GM21390 (cell line): ENCODE results near the gene CELF5.
"Not testable (repeated sequence)": the region's sequence is repeated elsewhere in the genome, so short reads cannot be mapped to it uniquely, and the experiment has no call there.

Source experiments
- ATAC-seq: cut with Tn5 transposase; IDR thresholded peaks from one replicate; pipeline ENCODE4 v1.9.1; 2021; ENCODE audit not compliant: unreplicated experiment

CELF5 gene

DNA sequence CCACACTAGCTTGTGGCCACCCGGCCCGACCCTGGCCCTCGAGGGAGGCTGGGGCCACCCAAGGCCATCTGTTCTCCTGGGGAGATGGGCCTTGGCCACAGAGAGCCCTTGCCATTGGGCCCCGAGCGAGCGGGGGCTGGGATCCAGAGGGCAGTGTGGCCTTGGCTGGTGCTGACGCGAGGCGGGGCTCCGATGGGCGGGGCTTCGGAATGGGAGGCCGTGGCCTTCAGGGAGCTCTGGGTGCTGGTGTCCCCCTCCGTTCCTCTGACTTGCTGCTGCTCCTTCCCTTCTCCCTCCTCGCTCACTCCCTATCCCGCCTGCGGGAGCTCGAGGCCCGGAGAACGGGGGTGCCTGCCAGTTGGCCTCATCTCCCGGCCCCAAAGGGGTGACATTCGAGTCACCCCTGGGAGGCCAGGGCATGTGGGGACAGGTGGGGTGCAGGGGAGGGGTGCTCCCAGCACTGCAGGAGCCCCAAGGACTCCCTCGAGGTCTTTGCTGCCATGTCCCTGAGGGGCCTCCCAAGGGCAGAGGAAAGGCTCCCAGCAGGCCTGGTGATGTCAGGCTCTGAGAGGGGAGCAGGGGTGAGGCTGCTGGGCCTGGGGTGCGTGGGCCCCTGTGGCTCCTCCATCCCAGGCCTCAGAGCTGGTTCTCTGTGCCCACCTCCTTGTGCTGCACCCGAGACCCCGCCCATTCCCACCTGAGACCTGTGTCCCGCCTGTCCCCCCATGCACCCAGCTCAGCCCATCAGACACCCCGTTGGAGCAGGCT lies 34.6 kb upstream of the CELF5 start:
- no peak for ATAC-seq

DNA sequence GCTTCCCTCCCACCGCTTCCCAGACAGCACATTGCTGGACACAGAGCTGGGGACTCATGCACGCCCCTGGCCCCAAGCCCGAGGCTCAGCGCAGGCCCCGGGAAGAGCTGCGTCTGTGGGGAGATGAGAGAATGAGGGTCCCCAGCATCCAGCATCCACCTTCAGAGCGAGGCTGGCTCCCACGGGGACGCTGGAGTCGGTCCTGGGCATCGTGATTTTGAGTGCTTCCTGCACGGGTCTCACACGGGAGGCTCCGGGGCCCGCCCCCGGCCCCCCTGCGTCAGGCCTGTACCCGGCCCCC lies 34.0 kb upstream of the CELF5 start:
- ATAC-seq = no peak

DNA sequence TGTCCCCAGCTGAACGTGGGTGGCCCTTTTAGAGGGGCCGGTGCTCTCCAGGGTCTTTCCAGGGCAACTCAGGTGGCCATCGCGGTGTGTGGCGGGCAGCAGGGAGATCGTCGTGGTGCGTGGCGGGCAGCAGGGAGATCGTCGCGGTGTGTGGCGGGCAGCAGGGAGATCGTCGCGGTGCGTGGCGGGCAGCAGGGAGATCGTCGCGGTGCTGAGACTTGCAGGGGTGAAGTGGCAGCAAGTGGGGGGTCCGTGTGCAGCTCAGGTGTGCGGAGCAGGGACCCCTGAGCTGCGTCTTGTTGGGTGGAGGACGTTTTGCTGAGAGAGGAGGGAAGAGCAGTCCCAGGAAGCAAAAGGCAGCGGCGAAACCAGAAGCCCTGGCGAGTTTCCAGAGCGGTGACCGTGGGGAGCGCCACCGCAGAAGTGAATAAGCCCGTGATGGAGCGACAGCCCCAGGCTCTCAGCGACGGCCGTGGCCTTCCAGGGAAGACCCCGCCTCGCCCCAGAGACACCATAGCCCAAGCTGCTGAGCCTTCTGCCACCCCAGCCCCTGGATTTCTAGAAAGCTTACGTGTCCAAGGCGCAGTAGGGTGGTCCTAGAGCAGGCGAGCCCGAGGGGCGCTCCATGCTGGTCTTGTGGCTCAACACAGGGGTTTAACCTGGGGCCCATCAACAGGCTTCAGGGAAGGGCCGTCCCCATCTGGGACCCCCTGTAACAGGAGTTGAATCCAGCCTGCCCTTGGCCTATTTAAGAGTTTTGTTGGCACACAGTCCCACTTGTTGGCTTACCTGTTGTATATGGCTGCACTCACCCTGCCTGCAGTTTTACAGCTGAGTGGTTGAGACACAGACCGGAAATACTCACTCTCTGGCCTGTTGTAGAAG lies 33.3 kb upstream of the CELF5 start:
- no peak for ATAC-seq

DNA sequence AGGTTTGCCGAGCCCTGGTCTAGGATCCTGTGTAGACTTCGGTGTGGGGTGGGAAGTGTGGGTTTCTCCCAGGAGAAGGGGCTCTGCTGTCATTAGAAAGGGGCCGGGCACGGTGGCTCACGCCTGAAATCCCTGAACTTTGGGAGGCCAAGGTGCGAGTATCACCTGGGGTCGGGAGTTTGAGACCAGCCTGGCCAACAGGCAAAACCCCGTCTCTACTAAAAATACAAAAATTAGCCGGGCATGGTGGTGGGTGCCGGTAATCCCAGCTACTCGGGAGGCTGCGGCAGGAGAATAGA lies 32.7 kb upstream of the CELF5 start:
- ATAC-seq = not testable (repeated sequence)

DNA sequence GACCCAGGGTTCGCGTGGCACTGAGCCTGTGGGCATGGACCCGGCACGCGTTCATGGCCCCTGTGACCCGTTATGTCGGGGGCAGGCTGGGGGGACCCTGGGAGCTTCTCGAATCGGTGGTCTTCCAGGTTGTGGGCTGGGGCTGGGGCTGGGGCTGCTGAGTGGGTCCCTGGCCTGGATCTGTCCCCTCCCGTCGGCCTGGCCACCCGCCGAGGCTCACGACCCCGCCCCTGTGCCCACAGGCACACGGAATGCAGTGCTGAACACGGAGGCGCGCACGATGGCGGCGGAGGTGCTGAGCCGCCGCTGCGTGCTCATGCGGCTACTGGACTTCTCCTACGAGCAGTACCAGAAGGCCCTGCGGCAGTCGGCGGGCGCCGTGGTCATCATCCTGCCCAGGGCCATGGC lies 32.2 kb upstream of the CELF5 start:
- ATAC-seq = no peak

DNA sequence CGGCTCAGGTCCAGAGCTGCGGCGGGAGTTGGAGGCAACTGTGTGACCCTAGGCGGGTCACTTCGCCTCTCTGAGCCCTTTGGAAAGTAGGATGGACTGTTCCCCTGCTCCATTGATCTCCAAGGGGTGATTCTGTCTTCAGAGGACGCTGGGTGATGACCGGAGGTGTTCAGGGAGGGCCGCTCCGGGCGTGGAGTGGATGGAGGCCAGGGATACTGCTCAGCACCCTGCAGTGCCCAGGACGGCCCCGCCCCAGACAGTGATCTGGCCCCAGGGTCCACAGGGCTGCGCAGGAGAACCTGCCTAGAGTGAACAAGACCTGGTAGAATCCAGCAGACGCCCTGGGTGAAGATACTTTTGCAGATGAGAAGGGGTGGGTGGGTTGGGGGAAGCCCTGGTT lies 31.8 kb upstream of the CELF5 start:
- ATAC-seq = no peak

DNA sequence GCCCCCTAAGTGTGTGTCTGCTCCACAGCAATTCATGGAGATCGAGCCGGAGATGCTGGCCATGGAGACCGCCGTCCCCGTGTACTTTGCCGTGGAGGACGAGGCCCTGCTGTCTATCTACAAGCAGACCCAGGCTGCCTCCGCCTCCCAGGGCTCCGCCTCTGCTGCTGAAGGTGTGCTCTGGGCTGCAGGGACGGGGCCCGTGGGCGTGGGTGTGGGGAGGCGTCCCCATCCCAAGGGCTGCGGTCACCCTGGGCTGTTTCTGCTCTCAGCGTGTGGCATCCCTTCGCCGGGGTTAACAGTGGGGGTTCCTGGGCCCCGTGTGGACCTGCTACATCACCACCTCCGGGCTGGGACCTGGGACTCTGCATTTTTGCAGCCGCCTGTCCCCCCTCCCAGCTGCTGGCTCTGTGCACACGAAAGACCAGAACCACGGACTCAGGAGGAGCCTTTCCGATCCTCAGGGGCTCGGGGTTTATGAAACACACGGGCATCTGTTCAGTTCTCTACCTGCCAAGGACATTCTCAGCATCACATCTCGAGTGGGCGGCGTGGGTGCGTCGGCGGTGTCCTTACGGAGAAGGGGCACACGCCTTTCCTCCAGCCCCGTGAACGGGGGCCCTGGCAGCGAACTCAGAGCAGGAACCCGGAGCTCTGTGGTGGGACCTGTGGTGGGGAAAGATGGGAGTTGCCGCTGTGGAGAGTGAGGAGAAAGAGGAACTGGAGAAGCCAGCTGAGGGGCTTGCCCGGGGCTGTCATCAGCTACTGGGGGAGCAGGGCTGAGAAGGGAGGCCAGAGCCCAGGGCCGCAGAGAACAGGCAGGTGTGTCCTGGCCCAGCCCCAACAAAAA lies 31.0 kb upstream of the CELF5 start:
- no peak for ATAC-seq

DNA sequence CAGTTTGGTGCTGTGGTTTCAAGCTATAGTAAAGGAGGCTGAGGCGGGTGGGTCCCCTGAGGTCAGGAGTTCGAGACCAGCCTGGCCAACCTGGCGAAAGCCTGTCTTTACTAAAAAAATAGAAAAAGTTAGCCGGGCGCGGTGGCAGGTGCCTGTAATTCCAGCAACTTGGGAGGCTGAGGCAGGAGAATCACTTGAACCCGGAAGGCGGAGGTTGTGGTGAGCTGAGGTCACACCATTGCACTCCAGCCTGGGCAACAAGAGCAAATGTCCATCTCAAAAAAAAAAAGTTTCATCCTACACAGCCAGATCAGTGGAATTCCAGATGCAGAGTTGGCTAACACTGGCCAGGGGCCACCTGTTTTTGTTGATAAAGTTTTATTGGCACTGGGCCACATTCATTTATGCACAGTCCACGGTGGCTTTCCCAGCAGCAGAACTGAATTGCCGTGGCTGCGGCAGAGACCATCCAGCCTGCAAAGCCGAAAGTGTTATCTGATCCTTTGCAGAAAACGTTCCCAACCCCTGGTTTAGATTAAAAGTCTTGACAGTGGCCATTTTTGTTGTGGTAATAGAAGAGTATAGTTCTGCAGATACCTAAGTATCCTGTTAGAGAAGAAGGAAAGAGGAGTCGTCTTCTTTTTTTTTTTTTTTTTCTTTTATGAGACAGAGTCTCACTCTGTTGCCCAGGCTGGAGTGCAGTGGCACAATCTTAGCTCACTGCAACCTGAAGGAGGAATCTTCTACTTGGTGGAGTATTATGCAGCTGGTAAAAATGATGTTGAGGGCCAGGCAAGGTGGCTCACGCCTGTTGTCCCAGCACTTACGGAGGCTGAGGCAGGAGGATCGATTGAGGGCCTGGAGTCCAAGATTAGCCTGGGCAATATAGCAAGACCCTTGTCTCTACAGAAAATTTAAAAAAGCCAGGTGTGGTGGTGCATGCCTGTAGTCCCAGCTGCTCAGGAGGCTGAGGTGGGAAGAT lies 30.1 kb upstream of the CELF5 start:
- ATAC-seq = no peak

DNA sequence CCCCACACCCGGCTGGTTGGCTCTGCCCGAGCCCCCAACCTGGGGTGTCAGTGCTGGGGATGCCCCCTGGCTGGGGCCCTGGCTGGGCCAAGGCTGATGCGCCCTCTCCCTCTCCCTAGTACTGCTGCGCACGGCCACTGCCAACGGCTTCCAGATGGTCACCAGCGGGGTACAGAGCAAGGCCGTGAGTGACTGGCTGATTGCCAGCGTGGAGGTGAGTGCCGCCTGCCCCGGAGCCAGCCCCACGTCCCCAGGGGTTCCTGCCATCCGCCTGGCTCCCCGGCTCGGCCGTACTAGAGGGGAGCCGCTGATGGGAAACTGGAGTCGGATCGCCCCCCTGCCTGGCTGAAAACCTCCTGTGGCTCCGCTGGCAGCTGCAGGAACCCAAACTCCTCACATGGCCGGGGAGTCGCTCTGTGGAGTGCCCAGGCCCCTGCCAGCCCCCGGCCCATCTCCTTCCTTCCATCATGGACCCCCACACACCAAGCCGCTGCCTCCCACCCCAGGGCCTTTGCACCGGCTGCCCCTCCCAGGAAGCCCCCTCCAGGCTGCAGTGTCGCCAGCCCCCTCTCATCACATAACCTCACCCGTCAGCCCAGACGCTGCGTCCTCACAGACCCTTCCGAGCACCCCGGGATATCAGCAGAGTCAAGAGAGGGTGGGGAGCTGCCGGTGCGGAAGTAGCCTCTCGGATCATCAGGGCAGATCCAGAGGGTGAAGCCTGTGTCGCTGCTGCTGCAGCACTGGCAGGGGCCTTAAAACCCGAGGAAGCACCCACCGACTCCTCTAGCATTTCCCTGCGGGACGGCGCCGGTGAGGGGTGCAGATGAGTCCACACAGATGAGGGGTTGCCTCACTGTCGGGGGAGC lies 28.2 kb upstream of the CELF5 start:
- no peak for ATAC-seq

DNA sequence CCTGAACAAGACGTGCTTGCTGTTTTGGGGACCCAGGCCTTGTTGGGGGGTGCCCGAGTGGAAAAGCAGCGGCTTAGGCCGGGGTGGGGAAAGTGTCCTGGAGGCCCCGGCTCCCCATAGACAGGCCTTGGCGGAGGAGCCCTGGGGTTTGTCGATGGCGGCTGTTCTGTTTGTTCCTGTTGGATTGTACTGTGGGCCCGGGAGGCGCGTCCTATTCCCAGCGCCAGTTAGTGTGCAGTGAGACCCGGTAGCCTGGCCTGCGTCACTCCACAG lies 27.6 kb upstream of the CELF5 start:
- ATAC-seq = no peak

DNA sequence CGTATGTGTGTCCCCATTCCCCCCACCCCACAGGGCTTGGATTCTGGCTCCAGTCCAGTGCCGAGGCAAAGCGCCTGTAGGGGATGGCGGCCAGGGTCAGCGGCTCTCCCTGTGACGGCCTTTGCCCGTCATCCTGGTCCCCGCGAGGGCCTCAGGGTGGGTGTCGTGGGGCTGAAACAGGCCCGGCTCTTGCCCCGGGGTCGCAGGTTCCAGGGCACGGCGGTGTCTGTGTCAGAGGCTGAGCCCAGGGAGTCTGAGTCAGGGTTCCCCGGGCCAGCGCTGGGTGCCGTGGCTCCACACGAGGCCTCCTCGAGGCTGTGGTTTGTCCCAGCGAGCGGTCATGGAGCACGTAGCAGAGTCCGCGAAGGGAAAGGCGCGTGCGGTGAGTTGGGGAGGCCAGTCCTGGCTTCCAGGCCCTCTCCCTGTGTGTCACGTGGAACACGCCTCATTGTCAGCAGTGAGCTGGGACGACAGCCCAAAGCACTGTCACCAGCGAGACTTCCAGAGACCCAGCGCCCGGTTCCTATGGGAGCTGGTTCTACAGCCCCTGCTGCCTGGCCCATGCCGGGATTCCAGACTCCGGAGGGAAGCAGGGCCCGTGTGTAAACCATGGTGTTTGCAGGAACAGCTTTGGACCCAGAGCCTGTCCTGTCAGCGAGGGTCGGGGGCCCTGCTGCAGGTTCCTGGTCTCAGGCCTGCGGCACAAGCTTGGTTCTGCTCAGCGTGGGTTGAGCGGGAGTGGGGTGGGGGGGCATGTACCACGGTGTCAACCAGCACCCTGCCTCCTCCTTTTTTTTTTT lies 25.4 kb upstream of the CELF5 start:
- ATAC-seq = no peak

DNA sequence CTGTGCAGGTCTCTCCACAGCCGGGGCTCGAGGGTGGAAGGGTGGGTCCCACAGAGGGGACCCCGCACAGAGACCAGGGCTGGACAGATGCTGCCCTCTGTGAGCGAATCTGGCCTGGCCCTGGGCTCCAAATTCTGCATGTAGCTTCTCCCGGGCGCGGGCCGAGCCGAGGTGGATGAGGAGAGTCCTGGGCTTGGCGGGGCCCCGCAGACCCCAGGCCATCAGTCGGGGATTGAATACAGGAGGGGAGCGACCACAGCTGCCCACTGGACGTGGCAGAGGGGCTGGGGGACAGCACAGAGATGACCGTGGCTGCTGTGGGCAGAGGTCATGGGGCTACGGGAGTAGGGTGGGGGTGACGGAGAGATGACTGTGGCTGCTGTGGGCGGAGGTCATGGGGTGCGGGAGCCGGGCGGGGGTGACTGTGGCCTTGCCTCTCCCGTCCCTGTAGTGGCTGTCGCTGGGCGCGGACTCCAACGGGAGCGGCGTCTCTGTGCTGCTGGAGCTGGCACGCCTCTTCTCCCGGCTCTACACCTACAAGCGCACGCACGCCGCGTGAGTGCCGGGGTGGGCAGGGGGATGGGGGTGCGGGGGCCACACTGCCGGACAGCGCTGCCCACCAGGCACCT lies 23.3 kb upstream of the CELF5 start:
- ATAC-seq = no peak

DNA sequence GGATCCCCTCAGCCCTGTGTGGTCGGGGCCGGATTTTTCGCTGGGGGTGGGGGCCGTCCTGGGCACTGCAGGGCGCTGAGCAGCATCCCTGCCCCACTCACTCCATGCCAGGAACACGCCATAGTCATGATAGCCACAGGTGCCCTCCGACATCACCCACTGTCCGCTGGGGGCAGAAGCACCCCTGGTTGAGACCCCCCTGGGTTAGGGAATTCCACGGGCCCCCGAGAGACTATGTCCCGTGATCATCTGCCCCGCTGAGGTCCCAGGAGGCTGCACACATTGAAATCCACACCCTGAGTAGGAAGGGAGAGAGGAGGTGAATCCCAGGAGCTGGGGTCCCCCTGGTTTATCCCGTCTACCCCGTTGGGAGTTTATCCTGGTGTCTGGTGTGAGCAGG lies 22.6 kb upstream of the CELF5 start:
- ATAC-seq = no peak

DNA sequence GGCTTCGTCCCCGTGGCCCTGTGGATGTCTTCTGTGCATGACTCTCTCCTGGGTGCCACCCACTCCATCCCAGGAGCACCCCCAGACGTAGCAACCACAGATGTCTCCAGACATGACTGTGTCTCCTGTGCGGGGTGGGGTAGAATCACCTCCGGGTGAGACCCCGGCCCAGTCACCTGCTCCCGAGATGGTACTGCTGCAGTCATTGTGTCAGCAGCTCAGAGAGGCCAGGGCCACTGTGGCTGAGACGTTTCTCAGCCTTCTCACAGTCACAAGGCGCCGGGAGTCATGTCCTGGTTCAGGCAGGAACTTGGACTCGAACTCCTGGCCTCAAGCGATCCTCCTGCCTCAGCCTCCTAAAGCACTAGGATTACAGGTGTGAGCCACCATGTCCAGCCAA lies 22.1 kb upstream of the CELF5 start:
- ATAC-seq = no peak

DNA sequence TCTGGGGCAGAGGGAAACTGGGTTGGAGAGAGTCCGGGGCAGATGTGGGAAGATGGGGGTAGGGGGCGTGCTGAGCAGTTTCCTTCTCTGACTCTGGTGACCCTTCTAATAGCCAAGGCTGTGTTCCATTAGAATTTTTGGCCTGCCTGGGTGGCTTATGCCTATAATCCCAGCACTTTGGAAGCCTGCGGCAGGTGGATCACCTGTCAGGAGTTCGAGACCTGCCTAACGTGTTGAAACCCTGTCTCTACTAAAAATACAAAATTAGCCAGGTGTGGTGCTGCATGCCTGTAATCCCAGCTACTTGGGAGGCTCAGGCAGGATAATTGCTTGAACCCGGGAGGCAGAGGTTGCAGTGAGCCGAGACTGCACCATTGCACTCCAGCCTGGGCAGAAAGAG lies 21.6 kb upstream of the CELF5 start:
- not testable (repeated sequence) for ATAC-seq

DNA sequence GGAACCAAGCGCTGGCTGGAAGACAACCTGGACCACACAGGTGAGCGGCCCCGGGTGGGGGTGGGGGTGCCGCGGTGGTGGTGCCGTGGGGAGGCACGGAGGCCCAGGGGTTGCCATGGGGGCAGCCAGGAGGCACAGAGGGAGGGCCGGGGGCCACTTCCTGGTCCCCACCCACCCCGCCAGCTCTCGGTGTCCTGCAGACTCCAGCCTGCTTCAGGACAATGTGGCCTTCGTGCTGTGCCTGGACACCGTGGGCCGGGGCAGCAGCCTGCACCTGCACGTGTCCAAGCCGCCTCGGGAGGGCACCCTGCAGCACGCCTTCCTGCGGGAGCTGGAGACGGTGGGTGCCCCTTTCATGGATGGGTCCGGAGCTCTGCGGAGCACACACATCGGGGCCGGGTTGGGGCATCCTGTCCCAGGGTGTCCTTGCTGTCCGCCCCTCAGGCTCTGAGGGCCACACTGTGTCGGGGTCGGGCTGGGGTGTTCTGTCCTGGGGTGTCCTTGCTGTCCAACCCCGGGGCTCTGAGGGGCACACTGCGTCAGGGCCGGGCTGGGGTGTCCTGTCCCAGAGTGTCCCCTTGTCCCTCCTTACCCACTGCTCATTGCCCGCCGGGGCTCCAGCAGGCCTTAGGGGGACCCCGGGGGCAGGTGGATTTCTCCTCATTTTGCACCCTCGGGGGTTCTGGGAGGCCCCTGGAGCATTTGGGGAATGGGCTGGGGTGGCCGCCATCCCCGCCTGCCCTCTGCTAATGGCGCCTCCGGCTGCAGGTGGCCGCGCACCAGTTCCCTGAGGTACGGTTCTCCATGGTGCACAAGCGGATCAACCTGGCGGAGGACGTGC lies 20.4 kb upstream of the CELF5 start:
- no peak for ATAC-seq

DNA sequence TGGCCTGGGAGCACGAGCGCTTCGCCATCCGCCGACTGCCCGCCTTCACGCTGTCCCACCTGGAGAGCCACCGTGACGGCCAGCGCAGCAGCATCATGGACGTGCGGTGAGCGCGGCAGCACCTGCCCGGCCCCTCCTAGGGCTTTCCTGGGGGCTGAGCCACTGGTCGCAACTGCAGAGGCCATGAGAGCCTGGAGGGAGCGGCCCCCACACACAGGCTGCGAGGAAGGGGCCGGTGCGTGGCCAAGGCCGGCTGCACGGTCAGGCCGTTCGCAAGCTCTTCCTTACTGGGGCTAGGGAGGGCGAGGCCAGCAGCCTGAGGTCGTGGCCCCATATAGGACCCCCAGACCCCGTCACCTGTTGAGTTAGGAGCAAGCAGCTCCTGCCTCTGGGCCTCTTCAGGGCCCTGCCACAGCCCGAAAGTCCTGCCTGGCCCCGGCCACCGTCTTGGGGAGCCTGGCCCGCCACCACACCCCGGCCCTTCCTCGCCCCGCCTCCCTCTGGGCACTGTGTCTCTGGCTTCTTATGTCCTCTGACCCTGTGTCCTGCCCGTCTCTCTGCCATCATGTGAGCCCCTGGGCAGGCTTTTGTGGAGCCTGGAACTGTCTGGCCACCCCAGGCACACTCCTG lies 19.7 kb upstream of the CELF5 start:
- ATAC-seq = no peak
